Measurements from ENCODE around the gene AKR7A2. TPM values are rescaled to one million over a fixed set of nuclear protein-coding genes. Genes with fewer than 3 reads are reported as not detected.

AKR7A2 gene
- total RNA-seq, 1 experiment from 2014 or later, result 112 TPM

DNA sequence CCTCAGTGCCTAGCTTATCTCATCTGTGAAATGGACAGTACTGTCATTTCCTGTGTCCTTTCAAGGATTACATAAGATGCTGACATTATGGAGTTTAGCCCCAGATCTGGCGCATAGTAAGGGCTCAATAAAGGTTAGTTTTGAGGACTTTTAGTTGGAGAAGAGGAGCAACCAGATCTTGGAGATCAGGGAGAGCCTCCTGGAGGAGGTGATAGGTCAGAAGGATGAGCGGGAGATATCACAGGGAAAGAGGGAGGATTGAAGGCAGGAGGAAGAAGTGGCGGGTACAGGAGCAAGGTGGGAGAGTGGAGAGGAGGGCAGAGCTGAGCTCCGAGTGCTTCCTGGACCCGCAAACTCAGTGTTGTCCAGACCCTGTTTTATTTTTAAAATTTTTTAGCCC is 17.7 kb upstream of the AKR7A2 start:
- no peak for DNase-seq (ENCODE audit: low read depth)
- in situ Hi-C loops (cut with HindIII; ENCODE audit: low pct_unique_long_range_greater_than_20kb, low sequenced_read_pairs), result no loop called here

DNA sequence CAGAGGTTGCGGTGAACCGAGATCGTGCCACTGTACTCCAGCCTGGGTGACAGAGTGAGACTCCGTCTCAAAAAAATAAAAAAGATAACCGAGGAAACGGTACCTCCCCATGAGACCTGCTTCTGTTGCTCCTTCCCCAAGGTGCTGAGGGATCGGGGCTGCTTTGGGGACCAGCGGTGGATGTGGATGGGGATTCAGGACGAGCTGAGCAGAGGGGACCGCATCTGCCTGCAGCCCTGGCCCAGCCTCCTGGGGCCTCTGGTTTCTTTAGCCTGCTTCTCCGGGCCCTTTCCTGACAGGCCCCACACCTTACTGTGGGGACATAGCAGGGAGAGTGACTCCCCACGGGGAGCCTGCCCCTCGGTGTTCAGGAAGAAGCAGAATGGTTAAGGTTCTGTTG is 17.2 kb upstream of the AKR7A2 start:
- in situ Hi-C loops (cut with HindIII; ENCODE audit: low pct_unique_long_range_greater_than_20kb, low sequenced_read_pairs), result no loop called here
- DNase-seq (ENCODE audit: low read depth), result no peak

DNA sequence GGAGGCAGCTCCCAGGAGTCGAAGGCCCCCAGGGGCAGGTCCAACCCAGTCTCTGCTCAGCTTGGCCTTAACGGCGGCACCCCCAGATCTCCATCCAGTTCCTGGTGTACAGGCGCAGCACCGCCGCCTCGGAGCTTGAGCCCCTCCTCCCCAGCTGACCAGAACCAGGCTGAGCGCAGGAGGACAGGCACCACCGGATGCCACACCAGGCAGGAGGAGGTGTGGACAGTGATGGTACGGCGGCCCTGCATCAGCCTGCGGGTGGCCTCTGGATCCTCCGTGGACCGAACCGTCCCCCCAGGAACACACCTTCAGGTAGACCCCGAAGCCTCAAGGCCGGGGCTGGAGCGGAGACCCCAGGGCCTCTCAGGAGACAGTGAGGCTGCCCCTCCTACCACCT is 16.5 kb upstream of the AKR7A2 start:
- in situ Hi-C loops (cut with HindIII; ENCODE audit: low pct_unique_long_range_greater_than_20kb, low sequenced_read_pairs), result no loop called here
- DNase-seq (ENCODE audit: low read depth), result no peak

DNA sequence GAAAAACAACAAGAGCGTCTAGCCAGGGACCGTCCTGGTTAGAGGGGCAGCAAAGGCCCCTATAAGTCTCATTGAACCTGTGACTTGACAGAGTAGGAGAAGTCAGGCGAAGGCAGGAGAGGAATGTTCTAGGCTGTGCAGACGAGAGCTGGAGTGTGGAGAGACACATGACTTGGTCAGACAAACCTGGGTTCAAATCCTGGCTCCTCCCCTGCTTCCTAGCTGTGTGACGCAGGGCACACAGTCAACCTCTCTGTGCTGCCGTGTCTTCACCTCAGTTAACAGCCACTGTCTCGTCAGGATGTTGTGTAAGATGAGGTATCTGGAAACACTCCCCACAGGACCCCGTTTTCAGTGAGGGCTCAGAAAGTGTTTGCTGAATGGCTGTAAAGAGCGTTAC is 15.8 kb upstream of the AKR7A2 start:
- in situ Hi-C loops (cut with HindIII; ENCODE audit: low pct_unique_long_range_greater_than_20kb, low sequenced_read_pairs), result no loop called here
- DNase-seq (ENCODE audit: low read depth), result no peak

DNA sequence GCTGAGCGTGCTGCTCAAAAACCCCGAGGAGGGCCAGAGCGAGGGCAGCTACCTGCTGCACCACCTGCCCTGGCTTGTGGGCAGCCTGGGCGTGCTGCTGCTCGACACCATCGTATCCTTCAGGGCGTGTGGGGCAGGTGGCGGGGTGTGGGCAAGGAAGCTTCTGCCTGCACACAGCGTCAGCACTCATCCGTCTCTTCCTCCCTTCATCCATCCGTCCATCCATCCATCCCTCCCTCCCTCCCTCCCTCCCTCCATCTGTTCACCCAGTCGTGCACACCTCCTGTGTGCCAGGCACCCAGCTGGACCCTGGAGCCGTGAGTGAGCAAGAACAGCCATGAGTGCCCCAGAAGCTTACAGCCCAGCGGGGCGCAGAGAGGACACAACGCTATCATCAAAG is 15.4 kb upstream of the AKR7A2 start:
- no peak for DNase-seq (ENCODE audit: low read depth)
- in situ Hi-C loops (cut with HindIII; ENCODE audit: low pct_unique_long_range_greater_than_20kb, low sequenced_read_pairs), result no loop called here

DNA sequence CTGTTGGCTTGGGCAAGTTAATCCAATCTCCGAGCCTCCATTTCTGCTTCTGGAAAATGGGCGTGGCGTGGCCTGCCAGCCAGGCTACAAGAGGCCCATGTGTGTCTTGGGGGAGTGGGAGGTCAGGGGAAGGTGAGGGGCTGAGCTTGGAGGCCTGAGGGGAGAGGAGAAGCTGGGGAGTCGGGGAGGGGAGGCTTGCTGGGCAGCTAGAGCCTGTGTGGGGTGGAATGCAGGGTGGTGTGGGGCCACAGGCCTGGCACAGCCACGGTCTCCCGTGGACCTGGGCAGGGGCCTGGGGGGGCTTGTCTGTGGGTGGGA is 14.8 kb upstream of the AKR7A2 start:
- in situ Hi-C loops (cut with HindIII; ENCODE audit: low pct_unique_long_range_greater_than_20kb, low sequenced_read_pairs), result no loop called here
- DNase-seq (ENCODE audit: low read depth), result no peak

DNA sequence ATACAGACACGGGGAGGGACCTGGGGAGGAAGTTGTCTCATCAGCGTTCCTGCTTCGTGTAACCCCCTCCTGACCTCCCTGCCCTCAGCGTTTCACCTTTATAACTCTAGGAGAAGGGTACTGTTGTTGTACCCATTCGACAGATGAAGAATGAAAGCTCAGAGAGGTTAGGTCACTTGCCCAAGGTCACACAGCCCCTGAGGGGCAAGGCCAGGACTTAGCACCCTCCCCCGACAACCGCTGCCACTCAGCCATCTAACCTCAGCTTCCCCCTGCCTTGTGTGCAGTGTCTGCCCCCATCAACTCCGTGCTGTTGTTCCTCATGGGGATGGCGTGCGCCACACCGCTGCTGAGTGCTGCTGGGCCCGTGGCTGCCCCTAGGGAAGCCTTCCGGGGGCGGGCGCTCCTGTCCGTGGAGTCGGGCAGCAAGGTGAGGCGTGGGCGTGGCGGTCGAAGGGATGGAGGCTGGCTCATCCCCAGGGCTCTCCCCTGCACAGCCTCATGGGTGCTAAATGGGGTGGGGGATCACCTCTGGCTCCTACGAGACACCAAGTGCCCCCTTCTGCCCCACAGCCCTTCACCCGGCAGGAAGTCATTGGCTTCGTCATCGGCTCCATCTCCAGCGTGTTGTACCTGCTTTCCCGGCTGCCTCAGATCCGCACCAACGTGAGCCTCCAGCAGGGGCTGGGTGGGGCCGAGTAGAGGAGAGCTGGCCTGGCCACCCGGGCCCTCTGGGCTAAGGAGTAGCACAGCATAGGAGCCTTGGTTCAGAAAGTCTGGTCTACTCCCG is 14.2 kb upstream of the AKR7A2 start:
- in situ Hi-C loops (cut with HindIII; ENCODE audit: low pct_unique_long_range_greater_than_20kb, low sequenced_read_pairs), result no loop called here
- DNase-seq (ENCODE audit: low read depth), result no peak

DNA sequence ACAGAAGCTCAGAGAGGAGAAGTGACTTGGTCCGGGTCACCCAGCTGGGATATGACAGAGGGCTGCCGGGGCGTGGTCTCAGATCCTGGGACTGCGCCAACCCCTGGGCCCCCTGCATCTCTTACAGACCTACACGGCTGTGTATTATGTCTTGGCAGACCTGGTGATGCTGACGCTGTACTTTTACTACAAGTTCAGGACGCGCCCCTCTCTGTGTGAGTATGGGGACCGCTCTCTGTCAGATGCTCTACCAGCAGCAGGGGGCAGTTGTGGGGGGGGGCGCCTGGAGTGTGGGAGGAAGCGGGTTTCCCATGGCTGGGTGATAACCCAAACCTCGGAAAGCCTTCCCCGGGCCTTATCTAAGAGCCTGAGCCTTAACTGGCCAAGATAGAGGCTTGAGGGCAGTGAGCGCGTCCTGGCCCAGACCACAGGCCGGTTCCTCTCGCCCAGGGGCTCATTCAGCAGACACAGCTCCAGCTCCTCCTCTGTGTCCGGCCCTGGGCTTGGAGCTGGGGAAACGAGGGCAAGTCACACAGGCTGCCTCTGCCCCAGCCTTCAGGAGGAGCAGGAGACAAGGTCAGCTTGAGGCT is 13.5 kb upstream of the AKR7A2 start:
- in situ Hi-C loops (cut with HindIII; ENCODE audit: low pct_unique_long_range_greater_than_20kb, low sequenced_read_pairs), result no loop called here
- DNase-seq (ENCODE audit: low read depth), result no peak

DNA sequence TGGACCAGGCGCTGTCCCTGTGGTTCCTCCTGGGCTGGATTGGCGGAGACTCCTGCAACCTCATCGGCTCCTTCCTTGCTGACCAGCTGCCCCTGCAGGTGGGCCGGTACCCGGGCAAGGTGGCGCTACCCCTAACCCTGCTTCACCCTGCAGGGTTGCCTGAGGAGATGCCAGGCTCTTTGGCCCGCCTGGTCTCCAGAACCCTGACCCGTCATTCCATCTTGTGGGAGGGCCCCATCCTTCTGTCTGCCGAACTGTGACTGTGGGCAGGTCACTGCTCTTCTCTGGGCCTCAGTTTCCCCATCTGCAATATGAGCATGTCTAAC is 12.7 kb upstream of the AKR7A2 start:
- in situ Hi-C loops (cut with HindIII; ENCODE audit: low pct_unique_long_range_greater_than_20kb, low sequenced_read_pairs), result no loop called here
- DNase-seq (ENCODE audit: low read depth), result no peak

DNA sequence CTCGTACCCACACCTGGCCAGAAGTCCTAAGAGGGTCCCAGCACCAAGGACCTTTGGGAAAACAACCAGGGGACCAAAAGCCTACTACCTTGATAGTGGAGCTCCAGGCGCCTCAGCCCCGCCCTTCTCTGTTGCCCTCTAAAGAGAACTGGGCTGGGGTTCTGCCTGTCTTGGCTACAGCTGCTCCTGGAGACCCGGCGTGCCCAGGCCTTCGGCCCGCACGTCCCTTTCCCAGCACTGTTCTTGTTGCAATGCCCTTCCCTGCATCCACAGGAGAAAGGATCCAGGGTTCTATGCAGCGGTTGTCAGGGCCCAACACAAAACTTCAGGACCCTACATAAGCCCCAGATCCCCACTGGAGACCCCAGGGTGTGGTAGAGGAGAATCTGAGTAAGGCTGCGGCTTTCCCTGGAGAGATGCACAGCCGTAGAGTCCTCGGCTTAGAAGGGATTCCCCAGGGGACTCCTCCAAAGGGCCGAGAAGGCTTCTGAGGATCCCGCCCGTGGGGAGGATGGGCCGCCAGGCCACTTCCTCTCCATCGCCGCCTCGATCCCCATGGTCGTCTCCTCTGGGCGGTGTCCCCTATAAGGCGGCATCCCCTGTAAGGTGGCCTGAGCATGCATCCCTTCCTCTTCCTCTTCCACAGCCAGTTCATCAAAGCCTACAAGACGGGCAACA is 12.2 kb upstream of the AKR7A2 start:
- DNase-seq (ENCODE audit: low read depth), result no peak
- in situ Hi-C loops (cut with HindIII; ENCODE audit: low pct_unique_long_range_greater_than_20kb, low sequenced_read_pairs), result no loop called here

DNA sequence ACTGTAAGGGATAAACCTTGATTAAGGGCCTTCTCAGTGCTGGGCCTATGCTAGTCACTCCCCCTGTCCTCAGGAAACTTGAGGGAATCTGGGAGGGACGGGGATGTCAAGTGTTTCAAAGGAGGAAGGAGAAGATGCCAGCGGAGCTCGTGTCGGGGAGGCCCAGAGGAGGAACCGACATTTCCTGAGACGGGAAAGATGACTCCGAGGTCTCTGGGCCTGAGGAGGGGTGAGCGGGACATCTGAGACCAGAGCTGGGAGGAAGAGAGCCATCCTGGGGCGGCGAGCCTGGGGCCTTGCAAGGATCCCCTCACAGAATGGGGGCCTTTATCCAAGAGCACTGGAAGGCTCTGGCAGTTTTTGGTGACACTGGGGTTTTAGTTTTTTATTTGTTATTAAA is 10.5 kb upstream of the AKR7A2 start:
- in situ Hi-C loops (cut with HindIII; ENCODE audit: low pct_unique_long_range_greater_than_20kb, low sequenced_read_pairs), result no loop called here

DNA sequence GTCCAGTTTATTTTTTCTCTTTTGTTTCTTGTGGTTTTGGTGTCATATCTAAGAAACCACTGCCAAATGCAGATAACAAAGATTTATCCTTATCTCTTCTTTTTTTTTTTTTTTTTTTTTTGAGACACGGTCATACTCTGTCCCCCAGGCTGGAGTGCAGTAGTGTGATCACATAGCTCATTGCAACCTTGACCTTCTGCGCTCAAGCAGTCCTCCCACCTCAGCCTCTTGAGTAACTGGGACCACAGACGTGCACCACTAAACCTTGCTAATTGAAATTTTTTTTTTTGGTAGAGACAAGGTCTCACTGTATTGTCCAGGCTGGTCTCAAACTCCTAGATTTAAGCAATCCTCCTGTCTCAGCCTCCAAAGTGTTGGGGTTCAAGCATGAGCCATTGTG is 9.1 kb upstream of the AKR7A2 start:
- in situ Hi-C loops (cut with HindIII; ENCODE audit: low pct_unique_long_range_greater_than_20kb, low sequenced_read_pairs), result no loop called here
- DNase-seq (ENCODE audit: low read depth), result no peak

More for the DNA sequence above, 10.5 kb upstream of the AKR7A2 start:
- DNase-seq (ENCODE audit: low read depth), result no peak

DNA sequence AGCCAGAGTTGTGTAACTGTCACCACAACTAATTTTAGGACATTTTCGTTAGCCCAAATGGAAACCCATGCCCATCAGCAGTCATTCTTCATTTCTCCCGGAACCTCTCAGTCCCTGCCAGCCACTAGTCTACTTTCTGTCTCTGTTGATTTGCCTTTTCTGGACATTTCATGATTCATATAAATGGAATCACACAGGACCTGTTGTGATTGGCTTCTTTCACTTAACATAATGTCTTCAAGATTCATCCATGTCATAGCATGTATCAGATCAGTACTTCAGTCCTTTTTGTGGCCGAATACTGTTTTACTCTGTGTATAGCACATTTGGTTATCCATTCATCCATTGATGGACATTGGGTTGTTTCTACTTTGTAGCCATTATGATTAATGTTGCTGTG is 7.3 kb upstream of the AKR7A2 start:
- in situ Hi-C loops (cut with HindIII; ENCODE audit: low pct_unique_long_range_greater_than_20kb, low sequenced_read_pairs), result no loop called here
- no peak for DNase-seq (ENCODE audit: low read depth)

DNA sequence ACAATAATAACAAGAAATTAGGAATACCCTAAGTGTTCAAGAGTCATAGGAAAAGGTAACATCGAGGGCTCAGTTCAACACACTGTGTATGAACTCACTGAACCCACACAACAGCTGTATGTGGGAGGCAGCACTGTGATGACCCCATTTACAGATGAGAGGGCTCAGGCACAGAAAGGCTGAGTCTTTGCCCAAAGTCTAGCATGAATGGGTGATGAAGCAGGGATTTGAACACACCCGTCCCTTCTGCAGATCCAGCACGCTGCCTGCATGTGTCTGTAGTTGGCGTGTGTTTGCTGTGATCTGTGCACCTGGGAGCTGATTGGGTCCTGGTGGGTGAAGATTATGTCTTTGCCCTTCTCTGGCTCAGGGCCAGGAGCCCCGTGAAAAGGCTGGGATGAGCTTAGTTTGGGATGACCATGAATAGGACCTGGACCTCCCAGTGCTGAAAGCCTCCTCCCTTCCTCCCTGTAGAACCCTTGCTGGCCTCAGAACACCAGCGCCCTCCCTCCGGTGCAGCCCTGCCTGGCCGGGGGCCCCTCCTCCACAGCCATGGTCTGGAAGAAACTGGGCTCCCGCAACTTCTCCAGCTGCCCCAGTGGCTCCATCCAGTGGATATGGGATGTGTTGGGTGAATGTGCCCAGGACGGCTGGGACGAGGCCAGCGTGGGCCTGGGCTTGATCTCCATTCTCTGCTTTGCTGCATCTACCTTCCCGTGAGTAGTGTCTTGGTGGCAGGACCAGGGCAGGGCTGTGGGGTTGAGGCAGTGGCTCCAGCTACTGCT is 5.4 kb upstream of the AKR7A2 start:
- in situ Hi-C loops (cut with HindIII; ENCODE audit: low pct_unique_long_range_greater_than_20kb, low sequenced_read_pairs), result no loop called here
- DNase-seq (ENCODE audit: low read depth), result no peak

DNA sequence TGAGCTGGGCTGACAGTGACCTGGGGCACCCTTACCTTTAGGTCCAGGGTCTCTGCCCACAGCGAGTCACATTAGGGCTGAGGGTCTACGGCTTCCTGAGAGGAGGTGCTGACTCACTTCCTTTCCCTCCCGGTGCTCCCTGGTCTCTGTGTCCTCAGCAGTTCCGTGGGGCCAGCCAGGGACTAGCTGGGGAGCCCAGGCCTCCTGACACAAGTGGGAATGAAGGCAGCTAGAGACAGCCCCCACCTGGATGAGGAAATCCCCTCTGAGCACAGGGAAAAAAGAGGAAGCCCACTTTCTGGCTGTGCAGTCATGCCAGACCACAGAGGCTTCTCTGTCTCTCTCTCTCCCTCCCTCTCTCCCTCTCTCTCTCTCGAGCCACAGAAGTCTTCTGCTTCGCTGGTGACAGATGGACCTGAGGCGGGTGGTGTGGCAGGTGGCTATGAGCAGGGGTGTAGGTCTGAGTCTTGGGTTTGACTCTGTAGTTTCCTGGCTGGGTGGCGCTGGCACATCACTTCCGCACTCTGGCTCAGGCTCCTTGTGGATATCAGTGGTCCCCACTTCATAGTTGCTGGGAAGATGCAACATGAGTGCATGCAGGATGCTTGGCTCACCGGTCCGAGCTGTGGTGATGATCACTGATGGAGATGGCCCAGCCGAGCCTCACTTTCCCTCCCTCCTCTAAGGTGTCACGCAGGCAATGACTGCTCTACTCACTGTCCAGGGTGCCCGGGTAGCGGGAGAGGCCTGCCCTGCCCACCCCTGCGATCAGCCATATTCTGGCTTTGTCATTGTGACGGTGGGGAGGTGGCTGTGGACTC is 3.6 kb upstream of the AKR7A2 start:
- DNase-seq (ENCODE audit: low read depth), result peak; percentile 49
- in situ Hi-C loops (cut with HindIII; ENCODE audit: low pct_unique_long_range_greater_than_20kb, low sequenced_read_pairs), result no loop called here

DNA sequence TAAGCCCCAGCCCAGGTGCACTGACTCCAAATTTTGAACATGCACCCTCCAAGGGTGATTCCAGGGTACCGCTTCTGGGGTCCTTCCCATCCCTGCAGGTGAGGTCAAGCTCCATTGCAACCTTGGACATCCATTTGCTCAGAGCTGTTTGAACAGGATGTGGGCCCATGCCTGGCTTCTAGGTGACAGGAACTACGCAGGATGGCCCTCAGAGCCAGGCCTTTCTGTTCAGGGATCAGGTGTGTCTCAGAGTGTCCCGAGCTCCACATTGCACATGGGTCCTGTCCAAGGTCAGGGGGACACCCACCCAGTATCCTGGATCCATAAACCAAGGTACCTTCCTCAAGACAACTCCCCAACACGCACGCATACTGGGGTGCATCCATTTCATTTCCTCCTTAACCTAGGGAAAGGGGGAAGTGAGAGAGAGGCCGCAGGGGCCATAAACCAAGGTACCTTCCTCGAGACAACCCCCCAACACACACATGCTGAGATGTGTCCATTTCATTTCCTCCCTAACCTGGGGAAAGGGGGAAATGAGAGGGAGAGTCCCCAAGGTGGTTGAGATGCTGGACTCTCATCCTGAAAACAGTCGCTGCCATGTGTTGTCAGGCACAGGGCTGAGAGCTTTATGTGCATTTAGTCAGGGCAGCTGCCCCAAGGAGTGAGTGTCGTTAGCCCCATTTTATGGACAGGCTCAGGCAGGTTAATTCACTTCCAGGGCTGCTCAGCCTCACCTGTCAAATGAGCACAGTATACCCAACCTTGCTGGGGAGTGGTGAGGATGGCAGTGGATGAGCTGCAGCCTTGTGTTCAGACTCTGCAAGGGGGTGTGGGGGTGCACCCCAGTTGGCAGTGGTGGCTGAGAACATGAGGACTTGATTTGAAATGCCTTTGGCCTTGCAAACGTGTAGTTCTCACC is 2.3 kb upstream of the AKR7A2 start:
- in situ Hi-C loops (cut with HindIII; ENCODE audit: low pct_unique_long_range_greater_than_20kb, low sequenced_read_pairs), result no loop called here
- no peak for DNase-seq (ENCODE audit: low read depth)

DNA sequence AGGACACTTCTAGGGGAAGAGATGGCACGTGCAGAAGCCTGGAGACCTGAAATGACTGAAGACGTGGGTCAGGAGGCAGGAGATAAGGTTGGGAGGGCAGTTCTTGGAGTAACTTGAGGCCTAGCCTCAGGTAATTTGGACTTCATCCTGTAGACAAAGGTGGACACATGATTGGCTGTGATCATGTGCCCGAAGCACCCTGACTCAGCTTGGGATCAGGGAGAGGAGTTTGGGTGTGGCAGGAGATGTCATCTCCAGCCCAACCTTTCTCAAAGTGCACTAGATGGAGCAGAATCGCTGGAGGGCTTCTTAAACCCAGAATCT is 1.7 kb upstream of the AKR7A2 start:
- DNase-seq (ENCODE audit: low read depth), result no peak
- in situ Hi-C loops (cut with HindIII; ENCODE audit: low pct_unique_long_range_greater_than_20kb, low sequenced_read_pairs), result no loop called here

All from Caki2 (cell line).